ENCODE measurements around the gene SRD5A1. TPM values are rescaled to one million over a fixed set of nuclear protein-coding genes. Genes with fewer than 3 reads are reported as not detected.

Gene SRD5A1
- total RNA-seq, 1 experiment from 2014 or later = 30.4 TPM

DNA sequence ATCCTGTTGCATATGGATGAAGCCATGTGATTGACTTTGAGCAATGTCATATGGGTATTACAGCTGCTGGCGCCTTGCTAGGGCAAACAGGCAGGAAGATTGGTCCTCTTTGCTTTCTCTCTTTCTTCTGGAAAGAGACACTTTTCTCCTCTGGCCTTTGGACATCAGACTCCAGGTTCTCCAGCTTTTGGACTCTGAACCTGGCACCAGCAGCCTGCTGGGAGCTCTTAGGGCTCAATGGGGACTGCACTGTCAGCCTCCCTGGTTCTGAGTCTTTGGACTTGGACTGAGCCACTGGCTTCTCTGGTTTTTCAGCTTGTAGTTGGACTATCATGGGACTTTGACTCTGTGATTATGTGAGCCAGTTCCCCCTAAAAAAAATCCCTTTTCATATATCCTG lies 45.1 kb downstream of the SRD5A1 start:
- TF ChIP-seq POLR2AphosphoS5 (IDR thresholded peaks at IDR 0.05; ENCODE audit: low read depth, low read length) (no peak), TCF7L2 (IDR thresholded peaks at IDR 0.05; ENCODE audit: low read depth, low read length) (no peak), SIN3A (IDR thresholded peaks at IDR 0.05; ENCODE audit: borderline replicate concordance, insufficient read depth, low read depth, low read length) (no peak)
- TF ChIP-seq, protein P1, sequence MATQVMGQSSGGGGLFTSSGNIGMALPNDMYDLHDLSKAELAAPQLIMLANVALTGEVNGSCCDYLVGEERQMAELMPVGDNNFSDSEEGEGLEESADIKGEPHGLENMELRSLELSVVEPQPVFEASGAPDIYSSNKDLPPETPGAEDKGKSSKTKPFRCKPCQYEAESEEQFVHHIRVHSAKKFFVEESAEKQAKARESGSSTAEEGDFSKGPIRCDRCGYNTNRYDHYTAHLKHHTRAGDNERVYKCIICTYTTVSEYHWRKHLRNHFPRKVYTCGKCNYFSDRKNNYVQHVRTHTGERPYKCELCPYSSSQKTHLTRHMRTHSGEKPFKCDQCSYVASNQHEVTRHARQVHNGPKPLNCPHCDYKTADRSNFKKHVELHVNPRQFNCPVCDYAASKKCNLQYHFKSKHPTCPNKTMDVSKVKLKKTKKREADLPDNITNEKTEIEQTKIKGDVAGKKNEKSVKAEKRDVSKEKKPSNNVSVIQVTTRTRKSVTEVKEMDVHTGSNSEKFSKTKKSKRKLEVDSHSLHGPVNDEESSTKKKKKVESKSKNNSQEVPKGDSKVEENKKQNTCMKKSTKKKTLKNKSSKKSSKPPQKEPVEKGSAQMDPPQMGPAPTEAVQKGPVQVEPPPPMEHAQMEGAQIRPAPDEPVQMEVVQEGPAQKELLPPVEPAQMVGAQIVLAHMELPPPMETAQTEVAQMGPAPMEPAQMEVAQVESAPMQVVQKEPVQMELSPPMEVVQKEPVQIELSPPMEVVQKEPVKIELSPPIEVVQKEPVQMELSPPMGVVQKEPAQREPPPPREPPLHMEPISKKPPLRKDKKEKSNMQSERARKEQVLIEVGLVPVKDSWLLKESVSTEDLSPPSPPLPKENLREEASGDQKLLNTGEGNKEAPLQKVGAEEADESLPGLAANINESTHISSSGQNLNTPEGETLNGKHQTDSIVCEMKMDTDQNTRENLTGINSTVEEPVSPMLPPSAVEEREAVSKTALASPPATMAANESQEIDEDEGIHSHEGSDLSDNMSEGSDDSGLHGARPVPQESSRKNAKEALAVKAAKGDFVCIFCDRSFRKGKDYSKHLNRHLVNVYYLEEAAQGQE (IDR thresholded peaks at IDR 0.05; ENCODE audit: insufficient read depth in 1 of 2, low read depth in 2 of 2, low read length in 1 of 2) = no peak
- TF ChIP-seq, protein P2, sequence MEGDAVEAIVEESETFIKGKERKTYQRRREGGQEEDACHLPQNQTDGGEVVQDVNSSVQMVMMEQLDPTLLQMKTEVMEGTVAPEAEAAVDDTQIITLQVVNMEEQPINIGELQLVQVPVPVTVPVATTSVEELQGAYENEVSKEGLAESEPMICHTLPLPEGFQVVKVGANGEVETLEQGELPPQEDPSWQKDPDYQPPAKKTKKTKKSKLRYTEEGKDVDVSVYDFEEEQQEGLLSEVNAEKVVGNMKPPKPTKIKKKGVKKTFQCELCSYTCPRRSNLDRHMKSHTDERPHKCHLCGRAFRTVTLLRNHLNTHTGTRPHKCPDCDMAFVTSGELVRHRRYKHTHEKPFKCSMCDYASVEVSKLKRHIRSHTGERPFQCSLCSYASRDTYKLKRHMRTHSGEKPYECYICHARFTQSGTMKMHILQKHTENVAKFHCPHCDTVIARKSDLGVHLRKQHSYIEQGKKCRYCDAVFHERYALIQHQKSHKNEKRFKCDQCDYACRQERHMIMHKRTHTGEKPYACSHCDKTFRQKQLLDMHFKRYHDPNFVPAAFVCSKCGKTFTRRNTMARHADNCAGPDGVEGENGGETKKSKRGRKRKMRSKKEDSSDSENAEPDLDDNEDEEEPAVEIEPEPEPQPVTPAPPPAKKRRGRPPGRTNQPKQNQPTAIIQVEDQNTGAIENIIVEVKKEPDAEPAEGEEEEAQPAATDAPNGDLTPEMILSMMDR (IDR thresholded peaks at IDR 0.05) = no peak
- in situ Hi-C loops (cut with HindIII; ENCODE audit: low pct_unique_long_range_greater_than_20kb, low sequenced_read_pairs) = no loop called here
- DNase-seq (ENCODE audit: low read depth, low spot score) (no peak), ATAC-seq (no peak)
- H3K4me3 ChIP-seq (ENCODE audit: low read depth in 2 of 2, low read length in 2 of 2) = no peak overlapping the region
- no TSS peak for BruUV-seq (replicated peaks)
- no peaks in the 10 kb centered on the region for H3K36me3 ChIP-seq (ENCODE audit: control insufficient read depth, insufficient read depth, low read length)
- CTCF ChIA-PET = no interaction called here
- intact Hi-C loops (cut with micrococcal nuclease; ENCODE audit: unreplicated experiment) = no loop called here
- H3K4me1 ChIP-seq (ENCODE audit: control insufficient read depth, insufficient read depth, low read length) = no peaks in the 10 kb centered on the region
- H3K9me3 ChIP-seq (ENCODE audit: control insufficient read depth, insufficient read depth, low read depth, low read length) = no peaks in the 10 kb centered on the region
- POLR2A ChIA-PET = no interaction called here
- no peaks in the 10 kb centered on the region for H3K27me3 ChIP-seq (ENCODE audit: control insufficient read depth, insufficient read depth, low read length)
- no peak overlapping the region for H3K27ac ChIP-seq (ENCODE audit: low read length)

DNA sequence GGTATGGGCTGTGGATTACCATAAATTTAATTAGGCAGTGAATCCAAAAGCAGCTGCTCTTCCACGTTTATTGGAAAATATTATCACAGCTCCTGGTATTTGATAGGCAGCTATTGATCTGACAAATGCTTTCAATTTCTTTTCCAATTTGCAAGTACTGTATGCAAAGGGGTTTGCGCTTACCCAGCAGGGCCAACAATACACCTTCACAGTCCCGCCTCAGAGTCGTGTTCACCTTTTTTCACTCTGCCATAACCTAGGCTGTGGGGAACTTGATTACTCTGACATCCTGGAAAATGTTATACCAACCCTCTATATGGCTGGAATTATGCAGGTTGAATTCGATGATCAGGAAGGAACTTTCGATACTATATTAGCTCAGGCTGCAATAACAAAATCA lies 47.7 kb downstream of the SRD5A1 start:
- DNase-seq (ENCODE audit: low read depth, low spot score) = no peak

More for the DNA sequence above, 47.7 kb downstream of the SRD5A1 start:
- H3K9me3 ChIP-seq (ENCODE audit: control insufficient read depth, insufficient read depth, low read depth, low read length) = no peaks in the 10 kb centered on the region
- ATAC-seq = no peak
- in situ Hi-C loops (cut with HindIII; ENCODE audit: low pct_unique_long_range_greater_than_20kb, low sequenced_read_pairs) = no loop called here
- H3K27ac ChIP-seq (ENCODE audit: low read length) = no peak overlapping the region
- no peak overlapping the region for H3K4me3 ChIP-seq (ENCODE audit: low read depth in 2 of 2, low read length in 2 of 2)
- H3K27me3 ChIP-seq (ENCODE audit: control insufficient read depth, insufficient read depth, low read length) = 0 out of 2 replicates have a peak, but pooled peaks cover 3% of the 10 kb centered on the region
- CTCF ChIA-PET = interaction anchor here (0.7 kb wide), 1 partner anchor 15 kb away, joined by 17 read pairs; no protein-coding TSS in a partner anchor
- no TSS peak for BruUV-seq (replicated peaks)
- intact Hi-C loops (cut with micrococcal nuclease; ENCODE audit: unreplicated experiment) = no loop called here
- H3K4me1 ChIP-seq (ENCODE audit: control insufficient read depth, insufficient read depth, low read length) = no peaks in the 10 kb centered on the region
- POLR2A ChIA-PET = no interaction called here
- no peak for TF ChIP-seq TCF7L2 (IDR thresholded peaks at IDR 0.05; ENCODE audit: low read depth, low read length)
- TF ChIP-seq, protein P2 (IDR thresholded peaks at IDR 0.05) = no peak
- TF ChIP-seq, protein P1 (IDR thresholded peaks at IDR 0.05; ENCODE audit: insufficient read depth in 1 of 2, low read depth in 2 of 2, low read length in 1 of 2) = no peak
- TF ChIP-seq SIN3A (IDR thresholded peaks at IDR 0.05; ENCODE audit: borderline replicate concordance, insufficient read depth, low read depth, low read length) = no peak
- no peaks in the 10 kb centered on the region for H3K36me3 ChIP-seq (ENCODE audit: control insufficient read depth, insufficient read depth, low read length)

All from Panc1 (cell line).